Measurements from ENCODE around the gene MSX2.

MSX2 gene

DNA sequence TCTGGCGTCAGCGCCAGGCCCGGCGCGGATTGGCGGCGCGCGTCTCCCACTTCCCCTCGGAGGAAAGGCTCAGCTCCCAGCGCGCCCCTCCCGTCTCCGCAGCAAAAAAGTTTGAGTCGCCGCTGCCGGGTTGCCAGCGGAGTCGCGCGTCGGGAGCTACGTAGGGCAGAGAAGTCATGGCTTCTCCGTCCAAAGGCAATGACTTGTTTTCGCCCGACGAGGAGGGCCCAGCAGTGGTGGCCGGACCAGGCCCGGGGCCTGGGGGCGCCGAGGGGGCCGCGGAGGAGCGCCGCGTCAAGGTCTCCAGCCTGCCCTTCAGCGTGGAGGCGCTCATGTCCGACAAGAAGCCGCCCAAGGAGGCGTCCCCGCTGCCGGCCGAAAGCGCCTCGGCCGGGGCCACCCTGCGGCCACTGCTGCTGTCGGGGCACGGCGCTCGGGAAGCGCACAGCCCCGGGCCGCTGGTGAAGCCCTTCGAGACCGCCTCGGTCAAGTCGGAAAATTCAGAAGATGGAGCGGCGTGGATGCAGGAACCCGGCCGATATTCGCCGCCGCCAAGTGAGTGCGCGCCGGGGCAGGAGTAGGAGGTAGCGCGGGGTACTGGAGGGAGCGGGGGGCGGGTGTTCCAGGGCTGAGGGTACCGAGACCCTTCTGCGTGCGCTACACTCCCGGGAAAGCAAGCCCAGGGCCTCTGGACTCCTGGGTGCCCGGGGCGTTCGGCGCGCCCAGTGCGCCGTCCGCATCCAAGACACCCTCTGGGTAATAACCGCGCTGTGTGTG, at the start of gene MSX2:
TSS of gene MSX2 (plus strand) at position 99 of the 777 bp plus-strand sequence. CDS start at position 177, 78 bp downstream.
- TF ChIP-seq POLR2A (IDR thresholded peaks at IDR 0.05; ENCODE audit: extremely low read depth, insufficient read length) (no peak), MYC (IDR thresholded peaks at IDR 0.05; ENCODE audit: low read depth, low read length) (no peak)
- TF ChIP-seq, protein P1, sequence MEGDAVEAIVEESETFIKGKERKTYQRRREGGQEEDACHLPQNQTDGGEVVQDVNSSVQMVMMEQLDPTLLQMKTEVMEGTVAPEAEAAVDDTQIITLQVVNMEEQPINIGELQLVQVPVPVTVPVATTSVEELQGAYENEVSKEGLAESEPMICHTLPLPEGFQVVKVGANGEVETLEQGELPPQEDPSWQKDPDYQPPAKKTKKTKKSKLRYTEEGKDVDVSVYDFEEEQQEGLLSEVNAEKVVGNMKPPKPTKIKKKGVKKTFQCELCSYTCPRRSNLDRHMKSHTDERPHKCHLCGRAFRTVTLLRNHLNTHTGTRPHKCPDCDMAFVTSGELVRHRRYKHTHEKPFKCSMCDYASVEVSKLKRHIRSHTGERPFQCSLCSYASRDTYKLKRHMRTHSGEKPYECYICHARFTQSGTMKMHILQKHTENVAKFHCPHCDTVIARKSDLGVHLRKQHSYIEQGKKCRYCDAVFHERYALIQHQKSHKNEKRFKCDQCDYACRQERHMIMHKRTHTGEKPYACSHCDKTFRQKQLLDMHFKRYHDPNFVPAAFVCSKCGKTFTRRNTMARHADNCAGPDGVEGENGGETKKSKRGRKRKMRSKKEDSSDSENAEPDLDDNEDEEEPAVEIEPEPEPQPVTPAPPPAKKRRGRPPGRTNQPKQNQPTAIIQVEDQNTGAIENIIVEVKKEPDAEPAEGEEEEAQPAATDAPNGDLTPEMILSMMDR (IDR thresholded peaks at IDR 0.05; ENCODE audit: low read depth, low read length), result no peak
- TF ChIP-seq, protein P2, sequence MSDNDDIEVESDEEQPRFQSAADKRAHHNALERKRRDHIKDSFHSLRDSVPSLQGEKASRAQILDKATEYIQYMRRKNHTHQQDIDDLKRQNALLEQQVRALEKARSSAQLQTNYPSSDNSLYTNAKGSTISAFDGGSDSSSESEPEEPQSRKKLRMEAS (IDR thresholded peaks at IDR 0.05; ENCODE audit: low read depth, low read length), result no peak
- no peak within 1 kb of the TSS for H3K4me3 ChIP-seq (ENCODE audit: low read depth, low read length)
- no peak for DNase-seq (ENCODE audit: low read depth)

DNA sequence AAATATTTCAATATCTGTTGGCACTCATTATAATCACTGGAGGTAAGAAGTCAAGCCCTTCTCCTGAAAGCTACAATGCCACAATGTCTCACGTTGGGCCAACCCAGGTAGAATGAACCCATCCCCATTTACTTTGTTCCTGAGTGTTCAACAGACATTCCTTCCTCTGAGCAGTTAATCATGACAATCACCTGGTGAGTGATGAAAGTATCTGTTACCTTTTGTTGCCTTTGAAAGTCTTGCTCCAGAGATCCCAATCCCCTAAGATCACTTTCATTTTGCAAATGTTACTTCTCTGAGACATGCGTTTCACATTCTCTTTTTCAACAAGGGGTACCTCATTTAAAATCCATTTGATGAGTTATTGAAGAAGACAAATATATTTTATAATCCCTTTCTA, 49.3 kb upstream of the MSX2 start:
- no peak for TF ChIP-seq POLR2A (IDR thresholded peaks at IDR 0.05; ENCODE audit: extremely low read depth, insufficient read length)
- TF ChIP-seq, protein P2 (IDR thresholded peaks at IDR 0.05; ENCODE audit: low read depth, low read length), result no peak
- TF ChIP-seq, protein P1 (IDR thresholded peaks at IDR 0.05; ENCODE audit: low read depth, low read length), result no peak
- TF ChIP-seq MYC (IDR thresholded peaks at IDR 0.05; ENCODE audit: low read depth, low read length), result no peak
- no peak for DNase-seq (ENCODE audit: low read depth)
- H3K4me3 ChIP-seq (ENCODE audit: low read depth, low read length), result no peak overlapping the region

DNA sequence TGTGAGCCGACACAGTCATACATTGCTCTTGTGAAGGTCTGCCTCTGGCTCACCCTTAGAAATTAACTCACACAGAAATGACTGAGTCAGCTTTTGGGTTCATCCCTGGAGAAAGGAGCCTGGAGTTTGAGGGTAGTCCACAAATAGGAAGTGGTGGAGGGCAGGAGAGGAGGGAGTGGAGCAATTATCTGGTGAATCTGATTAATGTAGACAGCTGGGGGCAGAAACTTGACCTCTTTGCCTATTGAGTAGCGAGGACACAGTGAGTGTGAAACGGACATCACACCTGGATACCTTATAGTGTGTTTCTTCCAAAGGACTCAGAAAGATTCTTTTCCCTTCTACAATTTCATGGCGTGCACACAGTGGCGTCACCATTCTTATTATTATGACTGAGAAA, 48.5 kb upstream of the MSX2 start:
- no peak for DNase-seq (ENCODE audit: low read depth)
- H3K4me3 ChIP-seq (ENCODE audit: low read depth, low read length), result no peak overlapping the region
- TF ChIP-seq, protein P2 (IDR thresholded peaks at IDR 0.05; ENCODE audit: low read depth, low read length), result no peak
- TF ChIP-seq POLR2A (IDR thresholded peaks at IDR 0.05; ENCODE audit: extremely low read depth, insufficient read length) (no peak), MYC (IDR thresholded peaks at IDR 0.05; ENCODE audit: low read depth, low read length) (no peak)
- TF ChIP-seq, protein P1 (IDR thresholded peaks at IDR 0.05; ENCODE audit: low read depth, low read length), result no peak

DNA sequence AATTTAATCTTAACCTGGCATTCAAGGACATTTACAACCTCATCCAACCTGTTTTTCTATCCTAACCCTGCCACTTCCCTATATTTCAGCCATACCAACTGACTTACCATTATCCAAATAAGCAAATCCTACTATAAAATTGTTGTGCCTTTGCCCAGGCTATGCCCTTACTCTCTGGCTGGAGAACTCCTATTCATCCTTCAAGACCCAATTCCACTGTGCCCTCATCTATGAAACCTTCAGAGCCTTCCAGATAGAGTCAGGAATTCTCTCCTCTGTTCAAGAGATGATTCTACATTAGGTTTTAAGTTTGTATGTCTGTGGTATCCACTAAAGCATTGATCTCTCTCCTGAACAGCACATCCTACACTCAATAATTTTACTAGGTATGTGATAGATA, 46.3 kb upstream of the MSX2 start:
- no peak overlapping the region for H3K4me3 ChIP-seq (ENCODE audit: low read depth, low read length)
- DNase-seq (ENCODE audit: low read depth), result no peak
- TF ChIP-seq POLR2A (IDR thresholded peaks at IDR 0.05; ENCODE audit: extremely low read depth, insufficient read length), result no peak
- TF ChIP-seq, protein P2 (IDR thresholded peaks at IDR 0.05; ENCODE audit: low read depth, low read length), result no peak
- no peak for TF ChIP-seq MYC (IDR thresholded peaks at IDR 0.05; ENCODE audit: low read depth, low read length)
- TF ChIP-seq, protein P1 (IDR thresholded peaks at IDR 0.05; ENCODE audit: low read depth, low read length), result no peak

DNA sequence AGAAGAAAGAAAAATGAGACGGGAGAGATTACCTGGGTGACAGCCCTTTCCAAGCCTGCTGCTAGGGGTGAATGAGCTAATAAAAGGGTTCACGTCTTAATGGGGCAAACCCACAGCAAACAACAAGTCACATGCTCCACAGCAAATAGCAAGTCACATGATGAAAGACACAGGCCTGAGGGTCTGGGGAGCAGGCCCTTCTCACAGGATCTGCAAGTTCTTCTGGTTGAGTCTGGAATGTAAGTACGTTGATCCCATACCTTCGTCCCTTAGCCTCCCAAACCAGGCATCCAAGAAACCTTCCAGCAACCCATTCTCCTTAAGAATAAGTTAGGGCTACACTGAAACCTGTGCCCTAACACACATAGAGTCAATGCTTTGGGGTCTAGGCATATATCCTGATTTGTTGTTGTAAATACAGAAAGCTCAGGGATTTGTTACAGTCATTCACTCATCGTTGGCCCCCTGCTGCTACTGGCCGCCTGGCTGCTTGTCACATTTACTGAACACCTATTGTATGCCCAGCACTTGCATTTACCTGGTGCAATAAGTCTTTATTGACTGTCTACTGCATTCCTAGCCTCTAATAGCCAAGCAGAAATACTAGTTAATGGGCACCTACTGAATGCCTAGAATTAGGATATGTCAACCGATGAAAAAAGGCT, 43.3 kb upstream of the MSX2 start:
- DNase-seq (ENCODE audit: low read depth), result no peak
- TF ChIP-seq, protein P2 (IDR thresholded peaks at IDR 0.05; ENCODE audit: low read depth, low read length), result no peak
- TF ChIP-seq, protein P1 (IDR thresholded peaks at IDR 0.05; ENCODE audit: low read depth, low read length), result no peak
- TF ChIP-seq MYC (IDR thresholded peaks at IDR 0.05; ENCODE audit: low read depth, low read length) (no peak), POLR2A (IDR thresholded peaks at IDR 0.05; ENCODE audit: extremely low read depth, insufficient read length) (no peak)
- no peak overlapping the region for H3K4me3 ChIP-seq (ENCODE audit: low read depth, low read length)

Data from NB4 (cell line).